ENCODE results near the gene ELFN2. TPM values are rescaled to one million over a fixed set of nuclear protein-coding genes. Genes with fewer than 3 reads are reported as not detected.

Gene ELFN2
- polyA plus RNA-seq, 1 donor from 2014 or later = 4.4 TPM

DNA sequence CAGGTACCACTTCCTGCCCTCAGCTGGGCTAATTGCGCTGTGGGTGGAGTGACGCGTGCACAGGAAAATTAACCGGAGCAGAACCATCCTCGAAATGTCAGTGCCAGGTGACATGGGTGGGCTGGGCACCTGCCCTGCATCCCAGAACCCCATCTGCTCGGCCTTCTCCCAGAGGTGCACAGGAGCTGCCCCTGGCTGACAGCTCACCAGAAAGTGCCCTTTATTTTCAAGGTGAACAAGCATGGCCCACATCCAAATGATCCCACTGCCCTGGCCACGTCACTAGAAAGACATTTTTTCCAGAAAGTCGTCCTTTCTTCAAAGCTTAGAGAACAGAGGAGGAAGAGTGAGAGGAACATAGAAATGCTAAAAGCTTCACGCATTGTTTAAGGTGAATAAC lies 4.1 kb upstream of the ELFN2 start:
- H3K9ac ChIP-seq (ENCODE audit: low read length) = no peak overlapping the region
- H3K4me3 ChIP-seq (ENCODE audit: low read length) = no peak overlapping the region
- H3K9me3 ChIP-seq (ENCODE audit: low read length) = no peaks in the 10 kb centered on the region
- no peaks in the 10 kb centered on the region for H3F3A ChIP-seq (ENCODE audit: insufficient read depth, low read length, poor library complexity, severe bottlenecking)
- H4K20me1 ChIP-seq (ENCODE audit: insufficient read depth) = no peaks in the 10 kb centered on the region
- H3K4me2 ChIP-seq (ENCODE audit: low read length) = no peak overlapping the region
- no peaks in the 10 kb centered on the region for H3K36me3 ChIP-seq (ENCODE audit: insufficient read depth, low read length)
- peaks cover 29% of the 10 kb centered on the region for H3K27me3 ChIP-seq (ENCODE audit: insufficient read depth, low read depth, low read length)
- no peaks in the 10 kb centered on the region for H3K9me2 ChIP-seq (ENCODE audit: insufficient read depth, low read length)
- no peak overlapping the region for H3K27ac ChIP-seq (ENCODE audit: low read length)
- H2AFZ ChIP-seq (ENCODE audit: low read depth, low read length) = no peak overlapping the region
- TF ChIP-seq, protein P1, sequence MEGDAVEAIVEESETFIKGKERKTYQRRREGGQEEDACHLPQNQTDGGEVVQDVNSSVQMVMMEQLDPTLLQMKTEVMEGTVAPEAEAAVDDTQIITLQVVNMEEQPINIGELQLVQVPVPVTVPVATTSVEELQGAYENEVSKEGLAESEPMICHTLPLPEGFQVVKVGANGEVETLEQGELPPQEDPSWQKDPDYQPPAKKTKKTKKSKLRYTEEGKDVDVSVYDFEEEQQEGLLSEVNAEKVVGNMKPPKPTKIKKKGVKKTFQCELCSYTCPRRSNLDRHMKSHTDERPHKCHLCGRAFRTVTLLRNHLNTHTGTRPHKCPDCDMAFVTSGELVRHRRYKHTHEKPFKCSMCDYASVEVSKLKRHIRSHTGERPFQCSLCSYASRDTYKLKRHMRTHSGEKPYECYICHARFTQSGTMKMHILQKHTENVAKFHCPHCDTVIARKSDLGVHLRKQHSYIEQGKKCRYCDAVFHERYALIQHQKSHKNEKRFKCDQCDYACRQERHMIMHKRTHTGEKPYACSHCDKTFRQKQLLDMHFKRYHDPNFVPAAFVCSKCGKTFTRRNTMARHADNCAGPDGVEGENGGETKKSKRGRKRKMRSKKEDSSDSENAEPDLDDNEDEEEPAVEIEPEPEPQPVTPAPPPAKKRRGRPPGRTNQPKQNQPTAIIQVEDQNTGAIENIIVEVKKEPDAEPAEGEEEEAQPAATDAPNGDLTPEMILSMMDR (IDR thresholded peaks at IDR 0.05; ENCODE audit: poor library complexity, severe bottlenecking) = no peak
- TF ChIP-seq RAD21 (conservative IDR thresholded peaks at IDR 0.05) (no peak), SMC3 (conservative IDR thresholded peaks at IDR 0.05; ENCODE audit: poor library complexity) (no peak), MXI1 (conservative IDR thresholded peaks at IDR 0.05; ENCODE audit: poor library complexity, severe bottlenecking) (no peak), EP300 (conservative IDR thresholded peaks at IDR 0.05; ENCODE audit: poor library complexity, severe bottlenecking) (no peak), POLR2AphosphoS5 (IDR thresholded peaks at IDR 0.05) (no peak), EZH2 (IDR thresholded peaks at IDR 0.05; ENCODE audit: borderline replicate concordance, insufficient read depth, low read length, poor library complexity, severe bottlenecking) (no peak)
- TF ChIP-seq, protein P2, sequence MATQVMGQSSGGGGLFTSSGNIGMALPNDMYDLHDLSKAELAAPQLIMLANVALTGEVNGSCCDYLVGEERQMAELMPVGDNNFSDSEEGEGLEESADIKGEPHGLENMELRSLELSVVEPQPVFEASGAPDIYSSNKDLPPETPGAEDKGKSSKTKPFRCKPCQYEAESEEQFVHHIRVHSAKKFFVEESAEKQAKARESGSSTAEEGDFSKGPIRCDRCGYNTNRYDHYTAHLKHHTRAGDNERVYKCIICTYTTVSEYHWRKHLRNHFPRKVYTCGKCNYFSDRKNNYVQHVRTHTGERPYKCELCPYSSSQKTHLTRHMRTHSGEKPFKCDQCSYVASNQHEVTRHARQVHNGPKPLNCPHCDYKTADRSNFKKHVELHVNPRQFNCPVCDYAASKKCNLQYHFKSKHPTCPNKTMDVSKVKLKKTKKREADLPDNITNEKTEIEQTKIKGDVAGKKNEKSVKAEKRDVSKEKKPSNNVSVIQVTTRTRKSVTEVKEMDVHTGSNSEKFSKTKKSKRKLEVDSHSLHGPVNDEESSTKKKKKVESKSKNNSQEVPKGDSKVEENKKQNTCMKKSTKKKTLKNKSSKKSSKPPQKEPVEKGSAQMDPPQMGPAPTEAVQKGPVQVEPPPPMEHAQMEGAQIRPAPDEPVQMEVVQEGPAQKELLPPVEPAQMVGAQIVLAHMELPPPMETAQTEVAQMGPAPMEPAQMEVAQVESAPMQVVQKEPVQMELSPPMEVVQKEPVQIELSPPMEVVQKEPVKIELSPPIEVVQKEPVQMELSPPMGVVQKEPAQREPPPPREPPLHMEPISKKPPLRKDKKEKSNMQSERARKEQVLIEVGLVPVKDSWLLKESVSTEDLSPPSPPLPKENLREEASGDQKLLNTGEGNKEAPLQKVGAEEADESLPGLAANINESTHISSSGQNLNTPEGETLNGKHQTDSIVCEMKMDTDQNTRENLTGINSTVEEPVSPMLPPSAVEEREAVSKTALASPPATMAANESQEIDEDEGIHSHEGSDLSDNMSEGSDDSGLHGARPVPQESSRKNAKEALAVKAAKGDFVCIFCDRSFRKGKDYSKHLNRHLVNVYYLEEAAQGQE (IDR thresholded peaks at IDR 0.05; ENCODE audit: borderline replicate concordance) = no peak
- no peaks in the 10 kb centered on the region for H3K79me2 ChIP-seq (replicated peaks; ENCODE audit: insufficient read depth, low read length)

DNA sequence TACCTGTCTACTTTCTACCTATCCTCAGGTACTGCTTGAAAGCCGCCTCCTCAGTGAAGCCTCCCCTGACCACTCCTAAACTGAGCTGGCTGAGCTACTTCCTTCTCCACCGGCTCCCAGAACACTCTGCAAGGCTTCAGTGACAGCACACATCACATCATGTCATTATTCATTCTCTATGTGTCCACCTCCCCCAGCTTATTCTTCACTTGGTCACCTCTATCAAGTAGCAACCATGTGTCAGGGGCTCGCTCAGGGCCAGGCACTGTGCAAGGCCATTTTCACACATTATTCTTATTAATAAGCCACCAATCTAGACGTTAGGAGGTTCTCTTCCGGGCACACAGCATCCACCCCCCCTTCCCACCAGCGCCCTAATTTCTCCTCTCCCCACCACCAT lies 3.7 kb upstream of the ELFN2 start:
- no peaks in the 10 kb centered on the region for H3K9me2 ChIP-seq (ENCODE audit: insufficient read depth, low read length)
- peaks cover 34% of the 10 kb centered on the region for H3K27me3 ChIP-seq (ENCODE audit: insufficient read depth, low read depth, low read length)
- no peaks in the 10 kb centered on the region for H3K79me2 ChIP-seq (replicated peaks; ENCODE audit: insufficient read depth, low read length)
- no peaks in the 10 kb centered on the region for H3F3A ChIP-seq (ENCODE audit: insufficient read depth, low read length, poor library complexity, severe bottlenecking)
- H3K9ac ChIP-seq (ENCODE audit: low read length) = no peak overlapping the region
- no peak overlapping the region for H3K27ac ChIP-seq (ENCODE audit: low read length)
- no peak overlapping the region for H2AFZ ChIP-seq (ENCODE audit: low read depth, low read length)
- no peaks in the 10 kb centered on the region for H3K9me3 ChIP-seq (ENCODE audit: low read length)
- TF ChIP-seq MXI1 (conservative IDR thresholded peaks at IDR 0.05; ENCODE audit: poor library complexity, severe bottlenecking) = no peak
- TF ChIP-seq EP300 (conservative IDR thresholded peaks at IDR 0.05; ENCODE audit: poor library complexity, severe bottlenecking) = no peak
- no peak for TF ChIP-seq TAF1 (IDR thresholded peaks at IDR 0.05; ENCODE audit: low read depth)
- no peak for TF ChIP-seq POLR2AphosphoS5 (IDR thresholded peaks at IDR 0.05)
- TF ChIP-seq, protein P2 (IDR thresholded peaks at IDR 0.05; ENCODE audit: borderline replicate concordance) = no peak
- no peak for TF ChIP-seq RAD21 (conservative IDR thresholded peaks at IDR 0.05)
- TF ChIP-seq SMC3 (conservative IDR thresholded peaks at IDR 0.05; ENCODE audit: poor library complexity) = no peak
- TF ChIP-seq EZH2 (IDR thresholded peaks at IDR 0.05; ENCODE audit: borderline replicate concordance, insufficient read depth, low read length, poor library complexity, severe bottlenecking) = no peak
- TF ChIP-seq, protein P1 (IDR thresholded peaks at IDR 0.05; ENCODE audit: poor library complexity, severe bottlenecking) = no peak
- no peaks in the 10 kb centered on the region for H3K36me3 ChIP-seq (ENCODE audit: insufficient read depth, low read length)
- H3K4me2 ChIP-seq (ENCODE audit: low read length) = no peak overlapping the region
- no peaks in the 10 kb centered on the region for H4K20me1 ChIP-seq (ENCODE audit: insufficient read depth)
- H3K4me3 ChIP-seq (ENCODE audit: low read length) = no peak overlapping the region

Data from neural cell (in vitro differentiated cells).